ENCODE measurements around the gene SLC7A5. TPM values are rescaled to one million over a fixed set of nuclear protein-coding genes. Genes with fewer than 3 reads are reported as not detected.
"Not testable (repeated sequence)": the region's sequence is repeated elsewhere in the genome, so short reads cannot be mapped to it uniquely, and the experiment has no call there.

Gene SLC7A5
- 10 to 100 TPM in 1 of 4 donors, 1 to 10 TPM in 3; 4.4 to 13.0 (median 5.0) TPM for polyA plus RNA-seq (ENCODE audit: insufficient read length in 4 of 4)

DNA sequence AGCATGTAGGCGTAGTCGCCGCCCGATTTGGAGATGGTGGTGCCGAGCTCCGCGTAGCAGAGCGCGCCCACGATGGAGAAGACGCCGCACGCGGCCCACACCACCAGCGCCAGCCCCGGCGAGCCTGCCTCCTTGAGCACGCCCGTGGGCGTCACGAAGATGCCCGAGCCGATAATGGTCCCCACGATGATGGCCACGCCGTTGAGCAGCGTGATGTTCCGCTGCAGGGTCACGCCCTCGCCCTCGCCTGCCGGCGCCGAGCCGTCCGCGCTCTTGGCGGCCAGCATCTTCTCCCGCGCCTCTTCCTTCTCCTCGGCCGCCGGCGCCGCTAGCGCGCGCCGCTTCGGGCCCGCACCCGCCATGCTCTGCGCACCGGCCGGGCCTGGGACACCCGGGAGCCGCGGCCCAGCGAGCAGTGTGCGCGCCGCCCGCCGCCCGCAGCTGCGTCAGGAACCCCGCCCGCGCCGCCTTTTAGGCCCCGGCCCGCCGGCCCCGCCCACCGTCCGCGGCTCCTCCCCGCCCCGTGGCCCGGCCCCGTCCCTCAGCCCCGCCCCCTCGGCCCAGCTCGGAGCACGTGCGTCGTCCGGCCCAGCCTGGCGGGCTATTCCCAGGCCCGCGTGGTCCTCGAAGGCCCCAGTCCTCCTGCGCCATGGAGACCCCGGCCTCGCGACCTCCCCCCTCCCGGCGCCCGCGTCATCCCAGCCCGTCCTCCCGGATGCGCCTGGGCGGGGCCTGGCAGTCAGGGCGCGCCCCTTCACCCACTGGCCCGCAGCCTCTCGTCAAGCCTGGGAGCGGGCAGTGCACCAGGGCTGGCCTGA lies at the start of gene SLC7A5:
SLC7A5 (minus strand) TSS at position 447 of the 818 bp plus-strand sequence; CDS start at position 362, 85 bp downstream.
- not testable (repeated sequence) for DNase-seq (ENCODE audit: low read depth in 4 of 4, low spot score in 3 of 4)

DNA sequence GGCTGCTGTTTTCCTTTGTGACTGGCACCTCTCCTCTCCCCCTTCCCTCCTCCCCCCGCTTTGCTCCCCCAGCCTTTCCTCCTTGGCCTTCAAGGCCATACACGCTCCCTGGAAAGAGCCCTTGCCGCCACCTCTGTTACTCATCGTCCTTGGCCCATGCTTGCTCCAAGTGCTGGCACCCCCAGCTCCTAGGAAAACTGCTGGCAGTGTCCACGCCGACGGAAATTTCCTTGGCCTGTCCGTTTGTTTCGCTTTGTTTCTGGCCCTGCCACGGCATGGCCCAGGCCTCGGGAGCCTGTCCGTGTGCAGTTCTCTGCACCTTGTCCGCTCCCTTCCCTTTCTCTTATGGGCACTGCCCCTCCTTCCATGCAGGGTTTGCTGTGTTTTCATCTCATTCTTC lies 49.0 kb upstream of the SLC7A5 start:
- DNase-seq (ENCODE audit: low read depth in 4 of 4, low spot score in 3 of 4), result no peak

DNA sequence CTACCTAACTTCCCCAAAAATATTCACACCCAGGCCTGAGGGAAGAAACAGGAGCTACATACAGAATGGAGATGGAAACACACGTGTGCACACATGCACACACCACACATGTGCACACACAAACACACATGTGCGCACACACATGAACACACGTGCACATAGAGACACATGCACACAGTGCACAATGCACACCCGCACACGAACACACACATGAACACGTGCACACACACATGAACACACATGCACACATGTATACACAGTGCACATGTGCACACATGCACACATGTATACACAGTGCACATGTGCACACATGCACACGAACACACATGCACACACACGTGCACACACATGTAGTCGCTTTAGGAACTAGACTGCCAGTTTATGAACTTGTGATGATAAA lies 48.2 kb upstream of the SLC7A5 start:
- no peak for DNase-seq (ENCODE audit: low read depth in 4 of 4, low spot score in 3 of 4)

DNA sequence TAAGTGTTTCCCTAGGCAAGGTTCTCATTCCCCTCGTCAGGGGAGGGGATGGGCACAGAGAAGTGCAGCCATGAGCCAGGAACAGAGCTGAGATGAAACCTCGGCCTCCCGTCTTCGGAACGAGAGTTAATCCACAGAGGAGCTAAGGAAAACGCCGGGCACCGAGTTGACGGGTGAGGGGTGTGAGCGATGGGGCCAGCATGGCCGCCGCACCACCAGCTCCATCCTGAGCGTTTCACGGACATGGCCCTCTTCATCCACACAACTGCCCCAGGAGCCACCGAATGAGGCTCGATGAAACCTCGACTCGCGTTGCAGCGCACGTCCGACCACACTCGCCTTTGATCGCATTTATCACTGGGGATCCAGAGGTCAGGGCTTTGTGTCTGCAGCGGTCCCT lies 45.5 kb upstream of the SLC7A5 start:
- no peak for DNase-seq (ENCODE audit: low read depth in 4 of 4, low spot score in 3 of 4)

DNA sequence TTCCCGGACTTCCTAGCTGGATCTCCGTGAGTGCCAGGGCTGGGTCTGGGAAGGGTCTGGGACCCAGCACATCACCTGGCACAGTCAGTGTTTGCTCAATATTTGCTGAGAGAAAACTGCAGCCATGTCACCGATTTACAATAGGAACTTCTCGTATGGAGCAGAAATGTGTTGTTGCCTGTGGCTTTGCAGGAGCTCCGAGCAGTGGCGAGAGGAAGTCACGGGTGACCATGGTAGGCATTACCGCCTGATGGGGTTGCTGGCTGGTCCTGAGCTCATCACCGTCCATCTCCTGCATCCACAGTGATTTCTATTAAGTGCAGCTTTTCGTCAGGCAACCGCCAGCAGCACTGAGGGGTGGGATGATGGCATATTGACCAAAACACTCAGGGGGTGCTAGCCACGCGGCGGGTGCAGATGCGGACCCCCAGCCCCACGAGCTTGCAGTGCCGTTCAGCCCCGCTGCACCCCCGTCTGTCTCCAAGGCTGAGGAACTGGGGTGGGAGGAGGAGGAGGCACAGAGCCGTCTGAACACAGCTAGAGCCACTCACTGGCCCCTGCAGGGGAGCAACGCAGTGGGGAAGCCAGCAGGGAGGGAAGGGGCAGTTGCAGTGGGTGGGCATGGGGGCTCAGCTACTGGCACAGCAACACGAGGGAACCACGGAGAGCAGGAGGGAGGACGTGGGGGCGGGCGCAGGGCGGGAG lies 44.9 kb upstream of the SLC7A5 start:
- DNase-seq (ENCODE audit: low read depth in 4 of 4, low spot score in 3 of 4), result not testable (repeated sequence)

DNA sequence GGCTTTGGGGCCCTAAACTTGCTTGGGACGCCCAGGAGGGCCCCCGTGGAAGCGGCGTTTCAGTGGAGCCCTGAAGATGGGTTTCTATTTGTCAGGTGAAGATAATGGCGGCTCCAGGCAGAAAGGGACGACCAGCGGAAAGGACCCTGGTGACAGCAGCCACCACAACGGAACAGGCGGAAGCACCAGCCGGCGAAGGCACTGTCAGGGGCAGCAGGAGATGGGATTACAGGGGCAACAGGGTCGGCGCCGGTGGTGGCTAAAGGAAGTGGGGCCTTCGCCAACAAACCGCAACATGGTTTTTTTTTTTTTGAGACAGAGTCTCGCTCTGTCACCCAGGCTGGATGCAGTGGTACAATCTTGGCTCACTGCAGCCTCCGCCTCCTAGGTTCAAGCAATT lies 43.4 kb upstream of the SLC7A5 start:
- not testable (repeated sequence) for DNase-seq (ENCODE audit: low read depth in 4 of 4, low spot score in 3 of 4)

DNA sequence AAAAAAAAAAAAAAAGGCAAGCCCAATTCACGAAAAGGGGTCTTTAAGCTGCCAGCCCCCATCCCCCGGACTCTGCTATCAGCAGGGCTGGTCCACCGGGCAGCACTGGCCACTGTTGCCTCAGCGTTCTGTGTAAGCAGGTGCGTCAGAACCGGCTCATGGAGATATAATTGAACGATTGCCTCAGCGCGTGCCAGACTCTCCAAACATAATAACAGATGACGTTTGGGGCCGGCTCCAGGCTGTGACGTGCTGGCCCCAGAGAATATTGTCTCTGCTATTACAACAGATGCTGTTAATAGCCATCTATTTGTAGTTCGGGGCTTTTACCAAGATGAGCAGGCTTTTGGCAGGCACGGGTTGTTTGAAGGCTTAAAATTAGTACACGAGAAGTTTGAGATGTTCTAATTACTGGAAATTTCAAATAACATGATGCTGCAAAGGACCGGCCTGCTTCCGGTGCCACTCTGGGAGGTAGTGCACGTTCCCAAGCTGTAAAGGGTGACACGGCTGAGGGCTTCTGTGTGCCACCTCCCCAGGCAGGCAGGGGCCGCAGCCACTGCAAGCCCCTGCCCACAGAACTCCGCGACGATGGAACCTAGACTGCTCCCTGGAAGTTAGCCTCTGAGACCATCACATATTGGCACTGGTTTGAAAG lies 41.9 kb upstream of the SLC7A5 start:
- DNase-seq (ENCODE audit: low read depth in 4 of 4, low spot score in 3 of 4), result not testable (repeated sequence)

DNA sequence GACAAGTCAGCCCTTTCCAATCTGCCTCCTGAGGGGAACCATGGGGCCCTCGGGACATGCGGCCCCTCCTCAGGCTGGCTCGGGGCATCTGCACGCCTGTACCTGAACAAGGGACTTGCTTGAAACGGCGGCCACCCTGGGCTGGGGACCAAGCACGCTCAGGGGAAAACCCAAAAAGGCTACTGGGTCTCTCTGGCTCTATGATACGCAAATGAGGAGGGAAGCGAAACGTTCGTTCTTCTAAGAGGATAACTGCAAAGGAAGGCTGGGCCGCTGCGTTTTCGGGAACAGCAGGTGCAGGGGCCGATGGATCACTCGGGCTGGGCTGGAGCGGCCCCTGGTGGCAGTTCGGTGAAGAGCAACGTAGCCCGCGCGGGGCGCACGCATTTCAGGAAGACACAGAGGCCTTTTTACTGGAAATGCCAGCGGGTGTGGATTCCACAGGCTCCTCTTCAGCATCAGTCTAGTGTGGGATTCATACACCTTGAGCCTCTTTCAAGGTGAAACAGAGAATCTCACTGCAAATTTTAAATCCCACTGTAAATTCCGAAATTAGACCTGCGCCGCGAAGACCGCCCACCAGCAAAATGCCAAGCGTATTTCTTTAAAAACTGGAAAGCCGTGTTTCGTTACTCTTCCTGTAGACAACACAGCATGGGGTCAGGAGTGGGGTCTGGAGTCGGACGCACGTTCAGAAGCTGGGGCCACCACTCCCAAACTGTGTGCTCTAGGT lies 40.1 kb upstream of the SLC7A5 start:
- peak in 1 of 4 donors; percentile 12 for DNase-seq (ENCODE audit: low read depth in 4 of 4, low spot score in 3 of 4)

DNA sequence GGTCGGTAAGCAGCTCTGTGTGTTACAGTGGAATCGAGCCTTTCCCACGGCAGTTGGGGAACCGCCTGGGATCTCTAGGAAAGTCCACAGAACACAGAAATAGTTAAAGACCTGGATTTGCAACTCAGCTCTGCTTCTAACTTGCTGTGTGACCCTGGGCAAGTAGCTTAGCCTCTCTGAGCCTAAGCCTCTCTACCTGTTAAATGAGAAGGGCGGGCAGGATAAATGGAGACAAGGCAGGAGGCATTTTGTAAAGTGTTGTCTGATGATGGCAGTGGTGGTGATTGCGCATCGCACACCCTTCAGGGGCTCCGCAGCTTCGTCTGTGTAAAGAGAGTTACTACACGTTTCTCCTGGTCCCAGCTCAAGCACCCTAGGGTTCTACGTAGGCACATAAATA lies 38.8 kb upstream of the SLC7A5 start:
- not testable (repeated sequence) for DNase-seq (ENCODE audit: low read depth in 4 of 4, low spot score in 3 of 4)

DNA sequence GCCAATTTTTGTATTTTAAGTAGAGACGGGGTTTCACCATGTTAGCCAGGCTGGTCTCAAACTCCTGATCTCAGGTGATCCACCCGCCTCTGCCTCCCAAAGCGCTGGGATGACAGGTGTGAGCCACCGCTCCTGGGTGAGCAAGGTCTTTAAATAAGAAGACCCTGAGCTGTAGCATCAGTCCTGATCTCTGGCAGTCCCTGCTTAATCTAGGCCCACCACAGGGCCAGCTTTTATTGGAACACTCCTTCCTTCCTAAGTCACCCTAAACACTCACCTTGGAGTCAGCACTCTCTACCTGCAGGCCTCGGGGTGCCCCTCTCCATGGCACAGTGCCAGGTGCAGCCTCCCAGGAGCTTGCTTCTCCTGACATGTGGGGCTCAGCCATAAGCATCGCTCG lies 36.2 kb upstream of the SLC7A5 start:
- DNase-seq (ENCODE audit: low read depth in 4 of 4, low spot score in 3 of 4), result not testable (repeated sequence)

DNA sequence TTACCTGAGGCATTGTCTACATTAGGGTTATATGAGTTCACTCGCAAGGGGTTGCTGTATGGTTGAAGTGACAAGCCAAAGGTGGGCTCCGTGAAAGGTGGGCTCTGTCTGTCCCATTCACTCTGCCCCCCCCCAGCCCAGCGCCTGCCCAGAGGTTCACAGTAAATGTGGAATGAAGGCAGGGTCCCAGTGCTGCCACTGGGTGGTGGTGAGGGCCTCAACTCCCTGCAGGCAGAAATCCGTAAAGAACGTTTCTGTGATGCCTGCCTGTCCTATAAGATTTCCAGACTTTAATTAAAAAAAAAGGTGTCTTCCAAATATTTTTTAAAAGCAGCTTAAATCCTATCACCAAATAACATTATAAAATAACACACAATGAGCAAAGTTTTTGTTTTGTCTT lies 35.7 kb upstream of the SLC7A5 start:
- not testable (repeated sequence) for DNase-seq (ENCODE audit: low read depth in 4 of 4, low spot score in 3 of 4)

DNA sequence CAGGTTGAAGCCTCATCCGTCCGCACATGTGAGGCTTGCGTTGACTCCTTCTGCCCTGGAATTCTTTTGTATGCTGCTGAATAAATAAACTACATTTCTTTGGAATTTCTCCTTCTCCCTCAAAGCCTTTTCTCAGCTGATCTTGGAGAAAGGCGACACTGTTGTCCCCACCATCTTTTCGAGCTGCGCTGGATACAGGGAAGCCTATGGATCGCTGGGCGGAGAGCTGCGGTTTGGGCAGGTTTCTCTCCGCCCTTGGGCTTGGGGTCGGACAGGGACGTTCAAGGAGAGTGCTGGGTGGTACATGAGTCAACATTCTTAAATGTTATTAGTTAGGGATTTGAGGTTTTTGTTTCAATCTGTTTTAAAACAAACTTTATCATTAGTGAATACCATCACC lies 31.2 kb upstream of the SLC7A5 start:
- not testable (repeated sequence) for DNase-seq (ENCODE audit: low read depth in 4 of 4, low spot score in 3 of 4)

DNA sequence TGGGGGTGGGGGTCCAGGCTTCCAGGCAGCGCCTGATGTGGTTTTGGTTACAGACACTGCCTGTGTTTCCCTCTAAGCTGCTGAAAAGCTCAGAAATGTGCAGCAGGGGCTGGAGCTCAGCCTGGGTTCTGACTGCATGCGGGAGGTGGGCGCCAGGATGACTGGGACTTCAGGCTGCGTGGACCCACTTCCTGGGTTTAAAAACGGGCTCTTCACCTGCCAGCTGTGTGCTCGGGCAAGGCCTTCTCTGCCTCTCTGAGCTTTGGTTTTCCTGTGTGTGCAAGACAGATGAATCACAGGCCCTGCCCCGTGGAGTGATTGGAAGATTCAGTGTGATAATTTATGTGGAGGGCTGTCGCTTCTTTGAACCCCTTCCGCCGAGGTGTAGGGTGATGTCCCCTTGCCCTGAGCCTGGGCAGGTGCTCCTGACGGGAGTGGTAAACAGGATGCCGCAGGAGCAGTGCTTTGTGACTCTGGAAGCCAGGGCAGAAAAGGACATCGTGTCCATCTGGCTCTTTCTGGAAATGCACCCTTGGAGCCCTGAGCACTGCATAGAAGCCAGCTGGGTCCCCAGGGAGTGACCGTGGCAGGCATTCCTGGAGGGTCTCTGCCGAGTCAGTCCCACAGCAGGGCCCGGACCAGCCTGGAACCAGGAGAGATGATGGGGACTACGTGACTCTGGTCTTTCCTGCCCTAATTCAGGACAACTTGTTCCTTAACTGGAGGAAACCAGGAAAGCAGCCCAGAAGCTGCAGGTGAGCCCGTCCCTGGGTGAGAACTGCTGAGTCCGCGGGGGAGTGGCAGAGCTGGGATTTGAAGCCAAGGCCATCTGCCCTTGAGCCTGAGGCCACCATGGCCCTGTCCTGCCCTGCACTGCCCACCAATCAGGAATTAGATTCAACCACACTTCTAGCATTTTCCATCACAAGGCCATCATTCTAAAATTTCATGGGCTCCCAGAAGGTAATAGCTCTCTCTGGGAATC lies 28.5 kb upstream of the SLC7A5 start:
- no peak for DNase-seq (ENCODE audit: low read depth in 4 of 4, low spot score in 3 of 4)

DNA sequence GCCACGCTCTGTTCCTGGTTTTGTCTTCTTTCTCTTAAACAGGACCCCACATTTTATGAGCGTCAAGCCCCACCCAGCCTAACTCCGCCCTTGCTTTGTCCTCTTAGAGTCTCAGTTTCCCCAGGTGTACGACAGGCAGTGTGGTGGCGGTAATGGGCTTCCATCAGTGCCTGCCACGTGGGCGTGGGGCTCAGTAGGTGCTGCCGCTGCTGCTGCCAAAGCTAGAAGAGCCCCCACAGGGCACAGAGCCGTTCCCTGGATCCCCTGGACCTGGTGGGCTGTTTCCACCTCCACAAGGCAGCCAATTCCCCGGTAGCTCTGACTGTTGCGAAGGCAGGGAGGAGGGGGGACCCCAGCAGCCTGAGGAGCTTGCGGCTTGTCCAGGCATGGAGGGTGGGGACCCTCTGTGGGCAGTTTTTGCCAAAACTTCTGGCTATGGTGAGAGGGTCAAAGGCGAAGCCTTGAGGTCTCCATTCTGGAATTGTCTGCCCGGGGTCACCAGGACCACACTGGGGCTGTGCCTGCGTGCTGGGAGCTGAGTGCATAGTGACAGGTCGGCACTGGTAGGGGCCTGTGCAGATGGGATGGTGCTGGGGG lies 27.7 kb upstream of the SLC7A5 start:
- DNase-seq (ENCODE audit: low read depth in 4 of 4, low spot score in 3 of 4), result not testable (repeated sequence)

DNA sequence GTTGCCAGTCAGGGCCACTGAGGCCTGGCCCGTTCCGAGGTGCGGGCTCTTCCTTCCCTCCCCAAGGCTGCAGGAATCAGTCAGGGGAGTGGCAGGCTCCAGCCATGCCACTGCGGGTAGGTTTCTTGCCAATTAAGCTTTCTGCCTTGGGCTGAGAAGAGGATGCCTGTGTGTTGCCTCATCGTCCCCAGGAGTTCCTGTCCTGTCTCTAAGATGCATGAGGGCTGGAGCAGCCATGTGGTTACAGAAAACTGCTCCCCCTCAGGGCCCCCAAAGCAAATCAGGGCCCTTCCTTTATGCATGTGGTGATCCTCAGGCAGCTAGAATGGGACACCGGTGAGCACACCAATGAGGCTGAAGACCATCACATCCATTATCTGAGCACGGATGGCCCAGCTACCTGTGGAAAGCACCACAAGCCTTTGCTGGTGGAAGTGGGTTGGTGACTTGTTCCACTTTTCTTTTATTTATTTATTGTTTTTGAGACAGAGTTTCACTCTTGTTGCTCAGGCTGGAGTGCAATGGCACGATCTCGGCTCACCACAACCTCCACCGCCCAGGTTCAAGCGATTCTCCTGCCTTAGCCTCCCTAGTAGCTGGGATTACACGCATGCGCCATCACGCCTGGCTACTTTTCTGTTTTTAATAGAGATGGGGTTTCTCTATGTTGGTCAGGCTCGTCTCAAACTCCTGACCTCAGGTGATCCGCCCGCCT lies 27.0 kb upstream of the SLC7A5 start:
- not testable (repeated sequence) for DNase-seq (ENCODE audit: low read depth in 4 of 4, low spot score in 3 of 4)

DNA sequence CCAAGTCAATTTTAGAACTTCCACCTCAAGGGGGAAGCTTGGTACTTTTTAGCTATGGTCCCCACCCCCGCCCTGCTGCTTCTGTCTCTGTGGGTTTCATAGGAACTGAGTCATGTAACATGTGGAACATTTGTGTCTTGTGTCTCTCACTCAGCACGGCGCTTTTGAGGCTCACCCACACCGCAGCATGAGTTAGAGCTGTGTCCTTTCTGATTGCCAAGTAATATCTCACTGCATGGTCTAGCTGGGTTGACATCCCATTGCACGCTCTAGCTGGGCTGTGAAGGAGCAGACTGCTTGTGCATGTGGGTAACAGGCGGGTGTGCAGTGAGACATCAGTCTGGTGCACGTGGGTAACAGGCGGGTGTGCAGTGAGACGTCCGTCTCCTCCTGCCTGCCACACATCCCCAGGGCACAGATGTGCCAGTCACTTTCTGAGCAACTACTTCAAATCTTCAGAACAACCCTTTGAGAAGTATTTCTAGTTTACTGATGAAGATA lies 26.4 kb upstream of the SLC7A5 start:
- DNase-seq (ENCODE audit: low read depth in 4 of 4, low spot score in 3 of 4), result no peak

DNA sequence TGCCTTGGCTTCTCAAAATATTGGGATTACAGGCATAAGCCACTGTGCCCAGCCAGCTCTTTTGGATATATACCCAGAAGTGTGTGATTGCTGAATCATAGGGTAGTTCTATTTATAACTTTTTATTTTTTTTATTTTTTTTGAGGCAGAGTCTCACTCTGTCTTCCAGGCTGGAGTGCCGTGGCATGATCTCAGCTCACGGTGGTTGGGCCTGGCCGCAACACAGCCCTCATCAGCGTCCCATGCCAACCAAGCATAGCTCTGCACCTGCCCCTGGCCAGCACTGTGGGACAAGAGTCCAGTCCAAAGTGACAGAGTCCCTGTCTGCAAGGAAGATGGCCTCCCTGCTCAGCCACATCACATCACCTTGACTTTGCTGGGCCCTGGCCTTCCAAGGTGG lies 24.7 kb upstream of the SLC7A5 start:
- DNase-seq (ENCODE audit: low read depth in 4 of 4, low spot score in 3 of 4), result not testable (repeated sequence)

DNA sequence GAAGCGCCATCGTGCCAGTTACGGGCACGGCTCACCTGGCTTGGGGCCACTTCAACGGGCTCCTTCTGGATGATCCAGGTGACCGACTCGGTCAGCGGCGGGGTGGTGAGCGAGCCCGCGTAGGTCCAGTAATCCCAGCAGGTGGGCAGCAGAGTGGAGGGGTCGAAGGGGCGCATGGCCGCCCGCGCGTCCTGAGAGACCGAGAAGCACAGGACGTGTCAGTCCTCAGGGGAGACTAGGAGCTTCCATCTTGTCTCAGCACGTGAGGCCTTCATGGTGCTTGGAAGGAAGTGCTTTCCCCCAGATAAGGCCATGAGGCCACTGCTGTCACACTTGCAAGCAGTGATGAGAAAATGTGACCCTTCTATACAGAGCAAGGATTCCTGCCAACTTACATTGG lies 22.5 kb upstream of the SLC7A5 start:
- no peak for DNase-seq (ENCODE audit: low read depth in 4 of 4, low spot score in 3 of 4)
